K562 (cell line): ENCODE data around the gene TRIM2. TPM values are rescaled to one million over a fixed set of nuclear protein-coding genes. Genes with fewer than 3 reads are reported as not detected.
A peak's percentile ranks its signal among the peaks of the same experiment; 100 is the strongest.

Experiments
- DACH1 ChIP-seq: fragments of 450-650 bp; IDR thresholded peaks from 2 replicates; pipeline ENCODE4 v1.6.1; 2018; ENCODE audit not compliant: partially characterized antibody
- EWSR1 ChIP-seq: fragments of 450-650 bp; IDR thresholded peaks from 2 replicates; pipeline ENCODE4 v1.6.1; 2018; ENCODE audit warnings: borderline replicate concordance, mild to moderate bottlenecking, low read depth, moderate library complexity; ENCODE audit not compliant: partially characterized antibody
- FOS ChIP-seq: IDR thresholded peaks from 3 replicates; pipeline ENCODE4 v1.6.1; 2011; ENCODE audit not compliant: insufficient read length; ENCODE audit errors: extremely low read depth
- HLTF ChIP-seq: fragments of 450-650 bp; IDR thresholded peaks from 2 replicates; pipeline ENCODE4 v1.6.1; 2016
- ILF3 ChIP-seq: fragments of 450-650 bp; IDR thresholded peaks from 2 replicates; pipeline ENCODE4 v1.6.1; 2018; ENCODE audit warnings: antibody characterized with exemption, mild to moderate bottlenecking, moderate library complexity, borderline replicate concordance
- JUN ChIP-seq, 2 experiments: sonication (generic) in 1 of 2; formaldehyde crosslinking in 1 of 2; IDR thresholded peaks; 2 replicates each; pipeline versions ENCODE4 v1.6.1 to v1.8.0; 2012 to 2022; ENCODE audit warnings: borderline replicate concordance in 2 of 2, mild to moderate bottlenecking in 2 of 2, improper control_type of control experiment in 1 of 2, low read depth in 1 of 2, low read length in 1 of 2, missing genetic modification reagents in 1 of 2
- NFXL1 ChIP-seq: fragments of 450-650 bp; formaldehyde crosslinking; IDR thresholded peaks from 2 replicates; pipeline ENCODE4 v1.4.0; 2021; ENCODE audit warnings: mild to moderate bottlenecking
- PHF8 ChIP-seq: fragments of 200-600 bp; sonication (generic); IDR thresholded peaks from 2 replicates; pipeline ENCODE4 v1.6.1; 2012; ENCODE audit warnings: mixed run types, mild to moderate bottlenecking, inconsistent platforms, low read length, moderate library complexity, borderline replicate concordance
- SETDB1 ChIP-seq: IDR thresholded peaks from one replicate; pipeline ENCODE4 v1.6.1; 2012; ENCODE audit warnings: low read length, control low read depth, inconsistent platforms
- SMARCE1 ChIP-seq: fragments of 450-650 bp; IDR thresholded peaks from 2 replicates; pipeline ENCODE4 v1.7.1; 2016; ENCODE audit warnings: mild to moderate bottlenecking
- ZBTB7A ChIP-seq: IDR thresholded peaks from 2 replicates; pipeline ENCODE4 v1.6.1; 2011; ENCODE audit warnings: low read depth, mild to moderate bottlenecking, low read length, moderate library complexity, borderline replicate concordance; ENCODE audit not compliant: control insufficient read depth
- ZFP91 ChIP-seq: sonication (generic); formaldehyde crosslinking; IDR thresholded peaks from 2 replicates; pipeline ENCODE4 v1.8.0; 2022; ENCODE audit warnings: mild to moderate bottlenecking, missing genetic modification reagents
- ZNF408 ChIP-seq: fragments of 250-450 bp; sonication (Bioruptor Pico); IDR thresholded peaks from 2 replicates; pipeline ENCODE4 v1.4.0; 2020; ENCODE audit warnings: low read depth, mild to moderate bottlenecking, moderate library complexity
- polyA plus RNA-seq, 8 experiments: library from polyadenylated mRNA; depleted of rRNA in 4 of 8; stranded (reverse) in 5 of 8; unstranded in 3 of 8; fragments of >200 nt; fragmentation: Nextera tagmentation in 2 of 8; fragmentation: Illumina TruSeq in 1 of 8; extraction: Ambion mirVana in 2 of 8; extraction: Trizol in 1 of 8; gene quantifications; 2 replicates each; pipeline versions ENCODE4 v1.2.1 to v1.2.3, GENCODE V29; 2011 to 2014; ENCODE audit warnings: inconsistent platforms in 1 of 8, missing spikeins in 1 of 8
- total RNA-seq, 7 experiments: library from RNA; depleted of rRNA in 6 of 7; stranded (reverse); fragments of >200 nt in 6 of 7; fragmentation: Illumina TruSeq in 2 of 7; extraction: Trizol in 2 of 7; gene quantifications; 2 replicates each; pipeline versions ENCODE4 v1.2.1 to v1.2.3, GENCODE V29; 2011 to 2021; ENCODE audit warnings: low replicate concordance in 1 of 7
- TF ChIP-seq, protein P1 (sequence below): fragments of 450-650 bp; IDR thresholded peaks from 2 replicates; pipeline ENCODE4 v1.6.1; 2017; ENCODE audit warnings: mild to moderate bottlenecking, moderate library complexity

Gene TRIM2
- total and polyA plus RNA-seq, 9 of the 15 experiments (the other 6 are each of a cell fraction or from before 2014, with no cell fraction given): 0.01 to 0.41 (median 0.13) TPM; not detected in 1

DNA sequence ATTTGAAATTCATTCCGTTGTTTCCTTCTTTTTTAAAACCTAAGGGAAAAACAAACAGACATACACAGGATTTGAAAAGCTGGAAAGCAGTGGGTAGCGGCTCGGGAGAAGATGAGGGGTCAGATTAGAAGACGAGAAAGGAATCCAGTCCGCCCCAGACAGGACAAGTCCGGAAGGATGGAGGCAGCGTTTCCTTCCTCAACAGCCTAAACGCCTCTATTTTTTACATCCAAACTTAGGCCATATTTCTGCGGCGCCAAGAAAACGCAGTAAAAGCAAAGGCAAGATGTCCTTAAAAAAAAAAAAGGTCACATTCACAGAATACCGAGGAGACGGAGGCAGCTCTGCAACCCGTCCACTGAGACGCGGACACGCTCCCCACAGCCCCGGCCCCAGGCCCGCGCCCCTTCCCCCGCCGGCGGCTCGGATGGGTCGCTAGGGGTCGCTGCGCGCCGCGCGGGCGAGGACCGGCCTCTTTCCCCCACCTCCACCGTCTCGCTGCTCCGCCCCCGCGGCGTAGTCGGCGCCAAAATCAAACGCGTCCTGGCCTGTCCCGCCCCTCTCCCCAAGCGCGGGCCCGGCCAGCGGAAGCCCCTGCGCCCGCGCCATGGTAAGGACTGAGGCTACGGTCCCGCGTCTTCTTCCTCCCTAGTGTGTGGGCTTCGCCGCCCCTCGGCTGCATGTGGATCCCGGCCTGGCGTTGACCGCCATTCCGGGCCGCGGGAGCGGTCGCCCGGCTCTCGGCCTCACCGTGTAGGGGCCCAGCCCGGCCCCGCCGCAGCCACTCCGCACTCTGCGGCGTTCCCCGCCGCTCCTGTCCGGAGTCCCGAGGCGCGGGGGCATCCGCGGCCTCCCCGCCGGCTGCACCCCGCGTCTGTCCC lies 140.1 kb downstream of the TRIM2 start, which contains the start of gene MND1 (continued):
- TF ChIP-seq JUN (IDR thresholded peaks at IDR 0.05; ENCODE audit: borderline replicate concordance, low read depth, low read length) (no peak), JUN (CRISPR knock-in tag; IDR thresholded peaks at IDR 0.05; ENCODE audit: borderline replicate concordance) (no peak), FOS (no peak), ILF3 (no peak), PHF8 (peak; percentile 95), SETDB1 (no peak), ZBTB7A (peak; percentile 100), DACH1 (no peak), HLTF (no peak), ZFP91 (CRISPR knock-in tag) (no peak), EWSR1 (no peak), NFXL1 (CRISPR knock-in tag) (no peak), SMARCE1 (no peak), ZNF408 (CRISPR knock-in tag) (no peak)
- TF ChIP-seq, protein P1, sequence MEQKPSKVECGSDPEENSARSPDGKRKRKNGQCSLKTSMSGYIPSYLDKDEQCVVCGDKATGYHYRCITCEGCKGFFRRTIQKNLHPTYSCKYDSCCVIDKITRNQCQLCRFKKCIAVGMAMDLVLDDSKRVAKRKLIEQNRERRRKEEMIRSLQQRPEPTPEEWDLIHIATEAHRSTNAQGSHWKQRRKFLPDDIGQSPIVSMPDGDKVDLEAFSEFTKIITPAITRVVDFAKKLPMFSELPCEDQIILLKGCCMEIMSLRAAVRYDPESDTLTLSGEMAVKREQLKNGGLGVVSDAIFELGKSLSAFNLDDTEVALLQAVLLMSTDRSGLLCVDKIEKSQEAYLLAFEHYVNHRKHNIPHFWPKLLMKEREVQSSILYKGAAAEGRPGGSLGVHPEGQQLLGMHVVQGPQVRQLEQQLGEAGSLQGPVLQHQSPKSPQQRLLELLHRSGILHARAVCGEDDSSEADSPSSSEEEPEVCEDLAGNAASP: no peak
- TF ChIP-seq, all 486 proteins: peak for 114
